ENCODE data around the gene CSF3R.
A peak's percentile ranks its signal among the peaks of the same experiment; 100 is the strongest.

Gene CSF3R

DNA sequence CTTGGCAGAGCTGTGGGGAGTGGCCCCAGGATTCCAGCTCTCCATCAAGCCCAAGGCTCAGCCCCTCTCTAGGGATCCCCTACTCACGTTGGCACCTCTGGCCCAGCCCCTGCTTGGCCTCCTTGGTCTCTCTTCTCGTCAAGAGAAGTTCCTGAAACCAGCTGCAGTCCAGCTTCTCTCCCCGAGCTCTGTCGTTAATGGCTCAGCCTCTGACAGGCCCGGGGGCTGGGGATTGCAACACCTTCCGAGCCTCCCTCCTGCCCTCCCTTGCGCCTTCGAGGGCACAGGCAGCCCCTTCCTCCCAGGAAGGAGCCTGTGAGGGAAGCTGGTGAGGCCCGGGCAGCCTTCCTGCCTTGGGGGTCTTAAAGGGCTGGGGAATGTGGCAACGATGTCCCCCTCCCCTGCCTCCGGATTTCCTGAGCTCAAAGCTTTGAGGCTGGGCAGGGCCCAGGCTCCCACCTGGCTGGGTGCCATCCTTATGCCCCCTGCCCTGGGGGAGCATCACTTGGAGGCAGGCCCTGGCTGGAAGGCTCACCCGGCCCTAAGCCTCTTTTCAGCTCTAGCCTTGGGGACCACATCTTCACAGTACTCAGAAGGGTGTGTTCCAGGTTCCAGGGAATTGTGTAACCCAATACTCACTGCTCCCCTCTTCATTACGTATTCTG lies at the start of gene CSF3R:
TSS of gene CSF3R (minus strand) at position 190 of the 665 bp plus-strand sequence. CDS start 3,417 bp downstream, outside the sequence.
- DNase-seq = peak in 1 of 2 donors; percentile 19

DNA sequence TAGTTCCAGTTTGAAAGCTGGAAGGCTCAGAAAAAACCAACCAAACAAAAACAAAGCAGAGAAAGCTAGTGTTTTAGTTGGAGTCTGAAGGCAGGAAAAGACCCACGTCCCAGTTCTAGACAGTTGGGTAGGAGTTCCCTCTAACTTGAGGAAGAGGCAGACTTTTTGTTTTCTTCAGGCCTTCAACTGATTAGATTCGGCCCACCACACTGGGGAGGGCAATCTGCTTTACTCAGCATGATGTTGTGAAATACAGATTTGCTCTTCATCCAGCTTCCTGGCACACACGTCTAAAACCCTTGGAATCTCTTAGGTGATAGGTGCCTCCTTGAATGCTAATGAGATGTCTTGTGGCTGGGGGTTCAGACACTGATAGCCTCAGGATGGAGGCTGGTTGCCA lies 49.1 kb upstream of the CSF3R start:
- no peak for DNase-seq

DNA sequence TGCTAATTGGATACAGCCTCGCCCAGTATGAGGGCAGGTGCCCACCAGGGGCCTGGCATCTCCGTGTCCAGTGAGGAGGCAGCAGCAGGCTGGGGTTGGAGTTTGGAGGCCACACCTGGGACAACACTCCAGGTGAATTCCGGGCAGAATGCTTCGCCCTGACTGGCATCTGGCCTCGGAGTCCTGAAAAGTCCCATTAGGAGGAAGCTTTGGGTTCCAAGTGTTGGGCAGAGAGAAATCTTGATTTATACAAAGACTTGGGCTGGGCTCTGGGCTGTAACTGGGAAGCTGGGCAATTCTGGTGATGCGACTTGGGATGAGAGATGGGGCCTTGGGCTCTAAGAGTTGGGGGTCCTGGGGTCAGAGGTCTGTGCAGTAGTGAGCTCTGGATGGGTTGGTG lies 48.1 kb upstream of the CSF3R start:
- no peak for DNase-seq

DNA sequence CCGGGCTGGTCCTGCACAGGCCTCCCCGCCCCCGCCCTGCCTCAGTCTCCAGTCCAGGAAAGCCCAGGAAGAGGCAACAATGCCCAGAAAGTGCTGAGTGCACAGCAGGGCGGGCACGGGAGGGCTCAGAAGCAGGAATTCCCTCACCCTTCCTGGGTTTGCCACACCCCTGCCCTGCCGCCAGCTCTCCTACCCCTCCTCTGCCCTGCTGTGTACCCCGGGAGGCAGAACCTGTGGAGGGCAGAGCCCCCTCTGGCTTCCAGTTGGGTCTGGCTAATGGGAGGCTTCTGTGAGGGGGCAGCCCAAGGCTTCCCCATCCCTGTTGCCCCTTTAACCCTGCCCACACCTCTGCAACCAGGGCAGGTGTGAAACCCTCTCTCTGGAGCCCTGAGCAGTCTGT lies 47.5 kb upstream of the CSF3R start:
- DNase-seq = no peak

DNA sequence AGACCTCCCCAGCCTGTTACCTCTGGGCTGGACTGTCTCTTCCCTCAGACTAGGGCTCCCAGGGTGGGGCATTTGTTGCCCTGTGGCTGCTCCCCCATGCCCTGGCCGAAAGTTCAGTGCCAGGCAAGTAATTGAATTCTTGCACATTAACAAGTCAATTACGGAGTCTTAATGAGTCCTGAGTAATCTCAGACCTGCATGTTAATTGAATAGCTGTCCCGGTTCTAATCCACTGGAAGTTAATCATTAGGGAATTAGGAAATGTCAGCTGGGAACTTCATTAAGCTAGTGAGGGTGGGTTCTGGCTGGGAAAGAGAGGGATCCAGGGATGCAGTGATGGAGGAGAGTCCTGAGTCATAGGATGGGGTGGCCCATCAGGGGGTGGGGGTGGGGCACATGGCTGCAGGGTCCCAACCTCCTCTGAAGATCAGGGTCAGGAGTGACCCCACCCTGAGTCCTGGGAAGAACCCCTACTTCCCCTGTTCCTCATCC lies 47.1 kb upstream of the CSF3R start:
- no peak for DNase-seq

DNA sequence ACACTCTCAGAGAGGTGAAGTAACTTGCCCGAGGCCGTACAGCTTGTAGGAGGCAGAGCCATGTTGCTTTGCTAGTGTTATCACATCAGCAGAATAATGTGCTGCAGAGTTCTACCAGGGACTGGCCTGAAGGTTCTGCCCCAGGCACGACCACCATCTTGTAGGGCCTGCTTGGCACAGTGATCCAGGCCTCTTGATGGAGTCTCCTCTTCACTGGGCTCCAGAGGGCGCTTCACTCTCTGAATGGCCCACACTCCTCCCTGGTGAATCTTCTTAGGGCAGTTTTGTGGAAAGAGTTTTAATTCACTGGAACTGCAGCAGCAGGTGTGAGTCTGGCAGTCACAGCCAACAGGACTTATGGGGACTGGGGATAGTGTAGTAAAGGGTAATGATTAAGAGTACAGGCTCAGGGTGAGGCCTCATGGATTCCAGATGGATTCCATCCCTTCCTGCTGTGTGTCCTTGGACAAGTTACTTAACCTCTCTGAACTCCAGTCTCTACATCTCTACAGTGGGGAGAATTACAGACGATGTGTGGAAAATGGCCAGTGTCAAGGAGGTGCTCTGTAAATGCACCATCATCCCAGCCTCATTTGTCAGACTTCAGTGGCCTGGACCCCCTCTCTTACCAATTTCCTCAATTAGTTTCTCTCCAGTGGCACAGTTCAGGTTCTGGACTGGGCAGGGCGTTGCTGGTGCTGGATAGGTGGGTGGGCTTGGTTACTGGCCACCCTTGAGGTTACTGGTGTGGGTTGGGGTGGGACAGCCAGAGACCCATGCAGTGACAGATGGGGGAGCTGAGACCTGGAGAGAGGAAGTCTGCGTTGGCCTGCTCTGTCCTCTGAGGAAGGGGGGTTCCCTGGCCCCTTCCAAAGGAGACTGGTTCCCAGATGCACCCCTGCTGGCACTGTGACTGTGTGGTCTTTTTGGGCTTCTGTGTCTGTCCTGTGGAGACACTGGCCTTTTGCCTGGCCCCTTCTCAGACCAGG lies 45.9 kb upstream of the CSF3R start:
- no peak for DNase-seq

DNA sequence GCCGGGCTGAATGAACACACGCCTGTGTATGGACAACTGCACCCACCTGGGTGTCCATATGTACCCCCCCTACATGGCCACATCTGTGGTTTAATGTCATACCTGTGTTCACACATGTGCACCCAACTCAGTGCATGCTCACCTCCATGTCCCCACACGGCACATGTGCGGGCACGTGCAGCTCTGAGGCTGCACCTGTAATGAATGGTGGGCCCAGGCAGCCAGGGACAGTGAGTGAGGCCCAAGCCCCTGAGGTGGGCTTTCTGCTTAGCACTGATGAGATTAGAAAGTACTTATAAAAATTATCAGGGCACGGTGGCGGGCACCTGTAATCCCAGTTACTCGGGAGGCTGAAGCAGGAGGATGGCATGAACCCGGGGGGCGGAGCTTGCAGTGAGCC lies 42.5 kb upstream of the CSF3R start:
- DNase-seq = no peak

DNA sequence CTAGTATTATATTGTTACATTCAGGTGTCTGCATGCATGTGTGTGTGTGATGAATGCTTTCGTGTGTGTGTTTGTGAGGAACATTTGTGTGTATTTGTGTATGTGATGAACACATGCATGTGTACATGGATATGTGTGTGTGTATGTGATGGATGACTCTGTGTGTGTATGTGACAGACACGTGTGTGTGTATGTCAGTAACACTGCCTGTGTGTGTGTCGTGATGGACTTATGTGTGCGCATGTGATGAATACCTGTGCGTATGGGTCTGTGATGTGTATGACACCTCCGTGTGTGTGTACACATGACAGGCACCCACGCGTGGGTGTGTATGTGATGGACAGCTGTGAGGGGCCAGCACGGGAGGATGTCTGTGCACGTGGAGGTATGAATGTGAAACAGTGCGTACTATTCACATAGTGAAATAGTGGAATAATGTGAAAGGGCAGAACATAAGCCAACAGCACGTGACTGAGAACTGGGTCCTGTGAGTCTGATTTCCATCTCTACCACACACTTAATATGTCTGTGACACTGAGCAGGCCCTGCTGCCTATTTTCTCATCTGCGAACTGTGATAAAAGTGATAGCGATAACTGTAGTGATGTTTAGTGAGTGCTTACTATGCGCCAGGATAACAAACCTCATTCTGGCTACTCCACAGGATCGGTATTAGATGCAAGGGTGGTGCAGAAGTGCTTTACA lies 41.8 kb upstream of the CSF3R start:
- DNase-seq = no peak

DNA sequence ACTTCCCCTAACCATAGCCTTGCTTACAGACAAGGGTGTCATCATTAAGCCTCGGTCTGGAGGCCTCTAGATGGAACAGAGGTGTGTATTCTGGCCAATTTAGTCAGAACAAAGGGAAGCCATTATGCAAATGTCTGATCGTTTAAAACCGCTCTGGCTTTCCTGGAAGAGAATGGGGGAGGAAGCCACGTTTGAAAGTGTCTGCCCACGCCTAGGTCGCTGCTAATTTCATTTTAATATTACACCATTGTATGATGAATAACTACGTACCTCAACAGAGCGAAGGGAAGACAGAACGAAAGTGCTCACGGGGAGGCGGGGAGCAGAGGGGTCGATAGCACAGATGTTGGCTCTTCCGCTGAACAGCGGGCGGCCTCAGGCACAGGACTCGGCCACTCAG lies 41.1 kb upstream of the CSF3R start:
- no peak for DNase-seq

DNA sequence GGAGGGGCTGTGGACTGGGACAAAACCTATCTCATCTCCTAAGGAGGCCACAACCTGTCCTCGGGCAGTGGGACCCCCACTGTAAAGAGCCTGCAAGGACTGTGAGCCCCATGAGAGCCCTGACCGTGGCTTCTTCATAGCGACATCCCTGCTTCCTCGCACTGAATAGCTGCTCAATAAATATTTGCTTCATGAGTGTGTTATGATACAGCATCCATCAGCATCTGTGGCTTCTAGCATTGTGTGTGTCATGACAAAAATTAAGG lies 40.5 kb upstream of the CSF3R start:
- no peak for DNase-seq

DNA sequence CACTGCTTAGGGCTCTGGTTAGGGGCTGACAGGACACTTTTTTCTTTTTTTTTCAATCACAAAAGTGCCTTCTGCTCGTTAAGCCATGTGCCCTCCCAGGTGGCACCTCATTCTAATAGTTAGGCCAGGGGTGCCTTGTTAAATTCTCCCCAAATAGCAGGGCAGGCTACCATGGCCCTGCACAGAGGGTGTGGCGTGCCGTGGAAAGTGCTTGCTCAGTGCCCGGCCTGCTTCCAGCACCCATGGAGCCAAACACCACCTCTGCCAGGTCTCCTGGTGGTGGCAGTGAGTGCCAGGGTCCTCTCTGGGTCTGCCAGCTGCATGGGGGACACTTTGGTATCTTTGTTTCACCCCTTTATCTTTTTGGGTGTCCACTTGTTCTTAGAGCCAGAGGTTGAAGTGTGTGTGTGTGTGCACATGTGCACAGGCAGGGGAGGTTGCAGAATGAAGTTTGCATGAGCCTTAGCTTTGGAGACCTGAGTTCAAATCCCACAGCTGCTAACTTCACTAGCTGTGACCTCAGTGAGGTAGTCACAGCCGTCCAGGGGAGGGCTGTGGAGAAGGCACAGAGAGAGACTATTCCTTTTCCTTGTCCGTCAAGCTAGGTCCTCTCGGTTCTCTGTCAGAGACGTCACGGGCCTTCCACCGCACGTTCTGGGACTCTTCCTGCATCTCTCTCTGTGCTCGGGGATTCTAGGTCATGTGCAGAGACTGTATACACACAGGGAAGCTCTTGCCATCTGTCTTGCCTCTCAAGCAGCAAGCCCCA lies 39.9 kb upstream of the CSF3R start:
- DNase-seq = no peak

DNA sequence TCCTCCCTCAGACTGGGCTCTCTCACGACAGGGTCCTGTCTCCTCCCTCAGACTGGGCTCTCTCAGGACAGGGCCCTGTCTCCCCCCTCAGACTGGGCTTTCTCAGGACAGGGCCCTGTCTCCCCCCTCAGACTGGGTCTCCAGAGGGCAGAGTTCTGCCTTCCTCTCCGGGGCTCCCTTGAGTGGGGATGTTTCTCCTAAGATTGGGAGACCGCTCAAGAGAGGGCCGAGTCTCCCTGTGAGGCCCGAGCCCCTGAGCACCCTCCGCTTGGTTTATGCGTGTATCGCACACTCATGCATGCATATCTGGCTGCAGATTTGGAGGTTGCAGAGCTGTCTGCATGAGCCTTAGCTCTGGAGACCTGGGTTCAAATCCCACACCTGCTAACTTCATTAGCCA lies 39.3 kb upstream of the CSF3R start:
- DNase-seq = no peak

DNA sequence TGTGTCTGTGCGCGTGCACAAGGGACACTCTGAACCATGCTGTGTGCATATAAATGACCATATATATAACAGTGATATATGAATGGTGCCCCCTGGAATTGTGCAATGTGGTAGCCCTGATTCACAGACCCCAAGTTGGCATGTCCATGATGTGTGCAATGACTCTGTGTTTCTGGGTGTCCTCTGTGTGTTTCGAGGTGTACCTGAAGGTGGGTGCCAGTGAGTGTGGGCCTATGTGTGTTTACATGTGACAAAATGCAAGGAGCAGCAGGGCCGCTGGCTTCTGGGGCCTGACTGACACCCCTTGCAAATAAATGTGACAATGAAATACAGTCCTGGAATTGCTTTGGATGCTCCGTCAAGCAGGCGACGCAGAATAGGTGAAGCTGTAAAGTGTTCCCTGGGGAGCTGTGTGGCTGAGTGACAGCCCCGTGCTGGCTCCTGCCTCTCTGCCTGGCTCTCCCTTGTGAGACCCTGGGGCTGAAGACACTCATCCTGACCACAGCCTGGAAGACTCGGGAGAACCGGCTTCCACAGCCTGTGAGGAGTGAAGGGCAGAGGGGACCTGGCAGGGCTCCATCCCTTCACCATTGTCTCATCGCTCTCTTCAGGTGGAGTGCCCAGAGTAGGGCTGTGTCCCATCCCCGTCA lies 38.2 kb upstream of the CSF3R start:
- DNase-seq = no peak

DNA sequence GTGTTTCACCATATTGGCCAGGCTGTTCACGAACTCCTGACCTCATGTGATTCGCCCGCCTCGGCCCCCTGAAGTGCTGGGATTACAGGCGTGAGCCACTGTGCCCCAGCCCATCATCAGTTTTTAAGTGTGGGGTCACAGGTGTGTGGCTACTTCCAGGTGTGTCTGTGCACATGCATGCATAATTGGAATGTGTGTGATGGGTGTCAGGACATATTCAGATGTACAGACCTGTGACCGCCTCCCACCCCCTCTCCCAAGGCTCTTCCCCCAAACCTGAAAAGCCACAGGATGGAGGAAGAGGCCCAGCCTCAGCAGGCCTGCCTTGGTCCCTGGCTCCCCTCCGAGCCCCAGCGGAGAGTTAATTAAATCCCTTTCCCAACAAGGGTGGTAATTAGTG lies 37.3 kb upstream of the CSF3R start:
- no peak for DNase-seq

DNA sequence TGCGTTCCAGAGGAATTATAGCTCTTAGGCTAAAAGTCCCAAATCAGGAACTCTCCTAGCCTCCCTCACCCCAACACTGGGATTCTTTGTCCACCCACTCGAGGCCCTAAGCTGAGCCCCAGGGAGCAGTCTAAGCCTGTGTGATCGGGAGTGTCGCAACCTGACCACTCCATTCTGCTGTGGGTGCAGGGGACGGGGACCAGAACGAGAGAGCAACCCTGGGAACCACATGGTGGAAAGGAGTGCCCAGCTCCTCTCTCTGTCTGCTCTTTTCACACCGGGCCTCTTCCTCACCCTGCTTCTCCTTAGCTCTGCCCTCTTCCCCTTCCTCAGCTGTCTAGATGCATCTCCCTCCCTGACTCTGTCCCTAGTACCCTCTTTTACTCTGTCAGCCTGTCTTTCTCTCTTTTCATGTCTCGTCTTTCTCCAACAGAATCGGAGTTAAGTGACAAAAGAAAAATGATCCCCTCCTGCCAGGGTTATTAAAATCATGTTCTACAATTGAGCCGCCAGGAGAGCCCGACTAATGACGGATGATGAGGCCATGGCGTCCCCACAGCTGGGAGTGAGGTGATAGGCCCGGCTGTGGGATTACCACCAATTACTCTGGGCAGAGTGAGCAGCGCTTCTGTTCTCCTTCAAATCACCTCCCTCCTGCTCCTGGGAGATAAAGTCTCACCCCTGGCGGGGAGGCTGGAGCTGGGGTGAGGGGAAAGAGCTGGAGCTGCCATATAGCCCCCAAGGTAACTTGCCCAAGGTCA lies 34.5 kb upstream of the CSF3R start:
- DNase-seq = no peak

DNA sequence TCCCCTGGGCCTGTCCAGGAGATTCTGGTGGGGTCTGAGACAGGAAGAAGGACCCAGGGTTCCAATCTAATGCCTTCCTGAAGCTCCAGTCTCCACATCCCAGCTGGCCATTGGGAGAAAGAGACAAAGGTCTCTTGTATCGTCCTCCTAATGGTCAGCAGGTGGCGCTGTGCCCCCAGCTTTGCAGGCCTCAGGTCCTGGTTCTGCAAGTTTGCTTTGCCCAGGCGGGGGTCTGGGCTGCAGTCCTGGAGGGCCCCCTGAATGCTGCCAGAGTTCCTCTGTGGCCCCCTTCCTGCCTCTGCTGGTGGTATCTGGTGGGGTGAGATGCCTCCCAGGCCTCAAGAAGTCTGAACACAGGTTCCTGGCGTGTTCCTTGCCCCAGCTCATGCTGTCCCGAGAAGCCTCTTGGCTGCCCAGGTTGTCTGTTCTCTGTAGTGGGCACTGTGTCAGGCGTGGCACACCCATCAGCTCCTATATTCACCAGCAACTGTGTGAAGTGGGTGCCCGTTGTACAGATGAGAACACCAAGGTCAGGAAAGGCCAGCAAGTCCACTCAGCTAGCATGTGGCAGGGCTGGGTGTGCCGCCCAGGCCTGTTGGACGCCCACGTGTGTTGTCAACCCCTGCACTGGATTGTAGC lies 33.8 kb upstream of the CSF3R start:
- DNase-seq = peak; percentile 26 to 39

DNA sequence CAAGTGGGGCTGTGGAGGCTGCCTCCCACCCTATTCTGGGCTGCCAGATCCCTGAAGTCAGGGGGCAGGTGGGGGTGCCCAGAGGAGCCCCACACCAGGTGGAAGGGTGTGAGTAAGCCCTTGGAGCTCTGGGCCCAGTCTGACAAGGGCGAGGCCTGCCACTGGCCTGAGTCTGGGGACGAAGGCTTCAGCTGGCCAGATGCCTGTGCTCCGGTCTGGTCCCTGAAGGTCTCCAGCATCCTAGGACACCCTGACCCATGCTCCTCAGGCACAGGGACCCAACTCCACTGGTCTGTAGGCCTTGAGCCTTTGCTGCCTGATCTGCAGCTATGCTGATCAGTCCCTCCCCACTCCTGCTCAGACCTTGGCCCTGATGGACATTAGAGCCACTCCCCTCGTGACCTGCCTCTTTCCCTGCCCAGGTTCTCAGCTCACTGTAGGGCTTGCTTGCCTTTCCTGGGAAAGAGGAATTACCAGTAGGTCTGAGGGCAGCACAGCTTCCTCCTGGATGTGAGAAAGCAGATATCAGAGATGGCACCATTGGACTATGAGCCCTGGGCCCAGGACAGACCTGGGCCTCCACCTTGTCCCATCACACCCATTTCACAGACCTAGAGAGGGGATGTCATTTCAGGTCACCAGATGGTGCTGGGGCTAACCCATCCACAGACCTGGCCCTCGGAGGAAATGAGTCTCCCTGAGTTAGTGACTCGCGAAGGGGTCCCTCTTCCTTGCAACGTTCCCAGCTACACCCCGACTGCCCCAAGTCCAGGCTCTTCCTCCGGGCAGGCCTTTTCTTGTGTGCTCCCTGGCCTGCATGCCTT lies 32.8 kb upstream of the CSF3R start:
- DNase-seq = no peak

DNA sequence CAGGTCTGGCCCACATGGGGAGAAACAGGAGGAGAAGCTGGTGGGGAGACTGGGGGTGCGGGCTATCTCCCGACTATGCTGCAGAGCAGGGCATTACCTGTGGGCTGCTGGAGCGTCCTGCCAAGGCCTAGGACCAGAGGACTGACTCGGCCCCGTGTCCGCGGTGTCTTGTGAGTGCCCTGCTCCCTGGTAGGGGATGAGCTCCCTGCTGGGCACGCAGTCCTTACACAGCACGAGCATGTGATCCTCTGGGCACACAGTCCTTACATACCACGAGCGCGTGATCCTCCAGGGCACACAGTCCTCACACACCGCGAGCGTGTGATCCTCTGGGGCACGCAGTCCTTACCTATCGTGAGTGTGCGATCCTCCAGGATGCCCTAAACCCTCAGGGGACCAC lies 31.8 kb upstream of the CSF3R start:
- DNase-seq = no peak

DNA sequence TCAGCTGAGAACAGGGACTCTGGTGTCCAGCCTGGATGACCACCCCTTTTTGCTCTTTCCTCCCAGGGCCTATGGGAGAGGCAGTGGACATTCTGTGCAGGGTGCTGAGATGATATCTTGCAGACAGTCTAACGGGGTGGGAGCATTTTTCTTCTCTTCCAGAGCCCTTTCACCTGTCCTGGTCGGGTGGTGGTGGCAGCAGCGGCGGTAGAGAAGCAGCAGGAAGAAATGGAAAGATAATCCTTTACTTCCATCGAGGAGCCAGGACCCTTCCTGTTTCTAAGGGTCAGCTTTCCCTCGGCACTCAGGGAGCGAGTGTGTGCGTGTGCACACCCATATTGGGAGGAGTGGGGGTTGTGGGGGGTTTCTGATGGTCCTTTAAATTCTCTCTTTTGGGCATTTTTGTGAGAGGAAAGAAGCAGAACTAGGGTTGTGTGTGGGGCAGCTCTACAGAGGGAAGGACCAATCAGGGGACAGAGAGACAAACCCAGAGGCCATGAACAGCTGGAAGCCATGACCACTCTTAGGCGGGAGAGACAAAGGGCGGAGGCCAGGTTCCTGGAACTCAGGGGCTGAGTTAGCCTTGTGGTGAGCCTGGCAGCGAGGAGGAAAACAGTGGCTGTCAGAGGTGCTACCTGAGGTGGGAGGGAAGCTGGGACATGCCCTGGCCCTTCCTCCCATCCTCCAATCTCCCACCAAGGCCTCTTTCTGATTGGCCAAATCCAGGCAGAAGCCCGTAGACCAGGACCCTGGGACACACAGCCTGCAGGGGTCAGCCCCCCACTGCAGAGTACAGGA lies 31.2 kb upstream of the CSF3R start:
- DNase-seq = no peak
